Medulla oblongata (tissue), 1 donor: Measurements from ENCODE around the gene OTX2.
A peak's percentile ranks its signal among the peaks of the same experiment; 100 is the strongest.

Experiments used
- DNase-seq: peaks from one replicate; pipeline ENCODE4 v3.0.0-alpha.2; 2015; ENCODE audit errors: extremely low spot score

OTX2 gene

GRCh38 chr14:56810147-56810719, at the start of gene OTX2:
Gene OTX2, minus strand, starts transcription at chr14:56810479. Its CDS starts 5,023 bp downstream, at chr14:56805456.
- DNase-seq, result no peak

DNA sequence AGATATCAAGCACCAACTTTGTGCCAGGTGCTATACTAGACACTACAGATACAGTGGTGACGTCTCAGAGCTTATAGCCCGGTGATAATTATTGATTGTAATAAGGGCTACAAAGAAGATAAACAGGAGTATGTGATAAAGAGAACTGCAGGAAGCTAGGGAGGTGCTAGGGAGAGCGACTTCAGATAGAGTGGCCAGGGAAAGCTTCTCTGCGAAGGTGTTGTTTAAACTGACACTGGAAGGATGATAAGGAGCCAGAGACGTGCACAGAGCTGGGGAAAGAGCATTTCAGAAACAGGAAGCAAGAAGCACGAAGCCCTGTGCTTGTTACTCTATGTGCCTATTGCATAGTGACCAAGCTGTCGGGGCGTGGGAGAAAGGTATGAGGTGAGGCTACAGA, 48.1 kb upstream of the OTX2 start:
- DNase-seq, result no peak

- DNase-seq, result no peak
Measured at GRCh38 chr14:56857216-56857615, 46.9 kb upstream of the OTX2 start.

- DNase-seq, result peak; percentile 49
Measured at GRCh38 chr14:56855891-56856461, 45.7 kb upstream of the OTX2 start.

GRCh38 chr14:56854325-56854724, 44.0 kb upstream of the OTX2 start:
- DNase-seq, result no peak

DNA sequence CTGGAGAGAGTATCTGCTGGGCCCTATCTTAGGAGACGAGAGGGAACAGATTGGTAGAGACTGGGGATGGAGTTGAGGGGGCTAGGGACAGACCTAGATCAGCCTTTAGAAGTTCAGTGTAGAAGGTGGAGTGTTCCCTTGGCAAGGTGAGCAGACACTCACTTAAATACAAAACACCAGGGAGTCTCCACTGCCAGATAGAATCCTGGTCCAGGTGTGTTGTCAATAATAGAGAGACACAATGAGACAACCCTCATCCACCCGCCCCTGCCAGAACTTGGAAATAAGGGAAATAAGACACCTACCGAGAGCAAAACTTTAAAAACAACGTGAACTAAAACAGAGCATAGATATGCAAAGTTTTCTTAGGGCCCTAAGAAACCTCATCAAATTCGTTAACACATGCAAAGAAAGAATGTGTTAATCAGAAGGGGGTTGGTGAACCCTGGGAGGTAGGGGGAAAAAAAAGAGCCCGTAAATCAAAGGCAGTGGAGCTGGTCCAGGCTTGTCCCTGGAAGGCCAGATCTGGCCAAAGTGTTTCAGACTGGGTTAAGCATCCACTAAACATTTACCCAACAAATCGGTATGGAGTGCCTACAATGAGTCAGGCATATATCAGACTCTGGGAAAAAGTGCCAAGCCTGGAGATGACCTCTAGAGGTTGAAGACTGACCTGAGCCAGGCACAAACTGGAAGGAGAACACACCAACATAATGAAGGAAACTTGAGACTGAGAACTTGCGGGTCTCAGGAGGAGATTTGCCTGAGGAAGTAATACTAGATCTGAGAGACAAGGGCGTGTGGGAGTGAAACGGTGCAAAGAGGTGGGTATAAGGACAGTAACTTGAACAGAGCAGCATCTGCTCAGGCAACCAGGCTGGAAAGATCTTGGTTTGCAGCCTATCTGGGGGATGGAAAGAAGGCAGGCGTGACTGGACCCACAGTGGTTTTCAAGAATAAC, 37.0 kb upstream of the OTX2 start:
- no peak for DNase-seq

GRCh38 chr14:56844406-56845002, 34.2 kb upstream of the OTX2 start:
- no peak for DNase-seq

GRCh38 chr14:56841611-56842010, 31.3 kb upstream of the OTX2 start:
- DNase-seq, result no peak

DNA sequence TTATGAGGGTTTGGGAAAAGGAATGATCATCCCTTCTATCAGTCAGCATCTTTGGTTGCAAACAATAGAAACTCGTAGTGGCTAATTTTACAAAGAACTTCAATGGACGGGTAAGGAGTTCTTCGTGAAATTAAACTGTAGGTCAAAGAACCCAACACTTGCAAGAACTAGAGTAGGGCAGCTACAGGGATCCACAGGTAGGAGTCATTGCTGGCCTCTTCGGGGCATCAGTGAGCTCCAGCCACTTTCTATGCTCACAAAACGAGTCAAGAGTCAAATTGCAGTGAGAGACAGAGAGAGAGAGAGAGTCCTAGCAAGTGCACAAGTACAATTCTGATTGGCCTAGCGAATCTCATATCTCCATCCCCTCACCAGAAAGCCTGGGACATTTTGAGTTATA, 29.9 kb upstream of the OTX2 start:
- DNase-seq, result no peak

GRCh38 chr14:56829151-56829550, 18.9 kb upstream of the OTX2 start:
- DNase-seq, result no peak

DNA sequence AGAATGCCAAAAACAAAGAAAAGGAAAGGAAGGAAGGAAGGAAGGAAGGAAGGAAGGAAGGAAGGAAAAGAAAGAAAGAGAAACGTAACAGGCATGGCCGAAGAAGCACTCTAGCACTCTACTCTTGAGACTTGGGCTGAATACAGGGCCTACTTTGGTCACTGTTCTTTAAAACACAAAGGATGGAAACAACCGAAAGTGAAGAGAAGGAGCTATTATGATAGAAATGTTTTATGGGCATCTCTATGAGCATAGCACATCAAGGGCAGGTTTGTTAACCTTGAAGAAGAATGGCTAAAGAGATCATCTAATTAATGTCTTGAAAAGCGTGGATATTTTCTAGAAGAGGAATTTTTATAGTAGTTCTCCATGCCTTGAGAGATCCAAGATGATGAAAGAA, 15.9 kb upstream of the OTX2 start:
- no peak for DNase-seq

- DNase-seq, result no peak
Measured at GRCh38 chr14:56821805-56822610, 11.7 kb upstream of the OTX2 start.

GRCh38 chr14:56821177-56821576, 10.9 kb upstream of the OTX2 start:
- DNase-seq, result no peak

- DNase-seq, result no peak
Measured at GRCh38 chr14:56817396-56817921, 7.2 kb upstream of the OTX2 start.

DNA sequence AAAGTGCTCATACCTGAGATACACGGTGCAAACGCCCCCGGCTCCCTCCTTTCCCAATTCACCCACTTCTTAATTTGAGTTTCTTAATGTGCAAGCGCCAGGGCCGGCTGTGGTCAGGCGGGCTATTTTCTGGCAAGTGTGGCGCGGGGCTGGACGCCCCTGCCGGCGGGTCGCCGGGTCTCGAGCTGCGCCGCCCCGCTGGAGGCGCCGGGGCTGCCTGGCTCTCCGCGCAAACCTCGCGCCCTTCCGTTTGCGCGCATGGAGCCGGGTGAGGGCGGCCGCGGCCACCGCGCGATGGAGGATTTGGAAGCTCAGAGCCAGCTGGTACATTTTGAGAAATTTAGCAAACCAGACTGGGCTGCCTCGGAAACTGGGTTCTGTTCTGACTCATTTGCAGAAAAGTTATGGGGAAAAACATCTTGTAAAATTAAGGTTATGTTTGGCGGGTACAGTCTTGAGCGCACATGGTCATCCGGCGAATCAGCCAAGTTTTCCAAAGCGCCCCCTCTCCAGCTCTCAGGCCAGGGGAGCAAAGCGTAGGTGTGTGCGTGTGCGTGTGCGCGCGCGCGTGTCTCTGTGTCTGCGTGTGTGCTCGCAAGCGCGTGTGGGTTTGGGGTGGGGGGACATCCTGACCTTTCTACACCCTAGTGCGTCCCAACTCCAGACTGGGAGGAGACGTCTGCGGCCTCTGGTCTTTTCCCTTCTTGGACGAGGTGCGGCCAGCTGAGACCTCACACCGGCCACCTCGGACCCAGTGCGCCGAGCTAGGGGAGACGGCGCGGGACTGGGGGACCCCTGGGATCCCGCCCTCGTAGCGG, 6.5 kb upstream of the OTX2 start:
- DNase-seq, result no peak

- DNase-seq, result no peak
Measured at GRCh38 chr14:56815745-56816144, 5.5 kb upstream of the OTX2 start.

DNA sequence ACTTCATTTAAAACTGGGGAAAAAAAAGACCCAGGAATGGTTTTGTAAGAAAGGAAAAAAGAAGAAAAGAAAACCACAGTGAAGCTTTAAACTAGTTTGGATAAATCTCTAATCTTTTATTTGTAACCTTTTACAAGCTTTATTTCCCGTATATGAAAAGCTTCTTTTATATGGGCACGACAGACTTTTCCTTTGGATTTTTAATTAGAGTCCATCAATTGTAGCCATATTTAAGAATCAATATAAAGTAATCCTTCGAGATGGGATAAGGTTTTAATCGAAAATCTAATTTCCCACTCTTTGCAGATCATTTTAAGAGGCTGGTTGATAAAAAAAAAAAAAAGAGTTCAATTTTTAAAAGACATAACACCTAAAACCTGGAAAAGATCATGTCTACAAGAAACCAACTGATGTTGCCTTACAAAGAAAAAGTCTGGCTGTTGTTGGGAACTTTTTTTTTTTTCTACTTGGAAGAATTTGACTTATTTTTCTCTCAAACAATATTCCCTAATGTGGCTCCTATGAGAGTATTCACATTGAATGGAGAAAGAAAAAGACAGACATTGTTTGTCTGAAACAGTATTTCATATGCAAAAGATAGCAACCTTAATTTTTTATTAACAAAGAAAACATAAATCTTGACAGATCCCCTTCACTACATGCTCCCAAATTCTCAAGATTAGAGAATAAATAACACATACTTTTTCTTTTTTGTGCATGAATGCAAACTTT, 4.9 kb upstream of the OTX2 start:
- no peak for DNase-seq

- DNase-seq, result no peak
Measured at GRCh38 chr14:56814519-56814959, 4.3 kb upstream of the OTX2 start.

DNA sequence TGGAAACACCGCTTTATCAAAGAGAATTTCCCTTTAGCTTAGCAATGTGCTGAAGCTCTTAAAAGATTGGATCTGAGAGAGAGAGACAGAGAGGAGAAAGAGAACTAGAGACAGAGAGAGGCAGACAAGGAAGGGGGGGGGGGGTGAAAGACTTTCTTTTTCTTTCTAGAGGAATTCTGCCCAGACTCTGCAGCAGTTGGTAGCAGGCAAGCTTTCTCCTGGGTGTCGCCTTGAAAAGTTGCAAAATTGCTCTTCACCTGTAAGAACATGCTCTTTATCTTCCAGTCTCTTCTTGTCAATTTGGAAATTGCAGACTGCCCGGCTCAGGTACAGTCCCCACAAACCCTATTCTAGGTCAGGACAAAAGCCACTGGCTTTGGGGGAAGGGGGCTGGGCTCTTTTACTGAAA, 2.9 kb upstream of the OTX2 start:
- no peak for DNase-seq
